GOT3 (cell line): ENCODE data around the gene SLC22A23.

ENCODE experiments used
- DNase-seq: peaks from one replicate; lab custom pipeline; 2025; ENCODE audit warnings: mixed read lengths; lab: John Stamatoyannopoulos, UW

The SLC22A23 gene

DNA sequence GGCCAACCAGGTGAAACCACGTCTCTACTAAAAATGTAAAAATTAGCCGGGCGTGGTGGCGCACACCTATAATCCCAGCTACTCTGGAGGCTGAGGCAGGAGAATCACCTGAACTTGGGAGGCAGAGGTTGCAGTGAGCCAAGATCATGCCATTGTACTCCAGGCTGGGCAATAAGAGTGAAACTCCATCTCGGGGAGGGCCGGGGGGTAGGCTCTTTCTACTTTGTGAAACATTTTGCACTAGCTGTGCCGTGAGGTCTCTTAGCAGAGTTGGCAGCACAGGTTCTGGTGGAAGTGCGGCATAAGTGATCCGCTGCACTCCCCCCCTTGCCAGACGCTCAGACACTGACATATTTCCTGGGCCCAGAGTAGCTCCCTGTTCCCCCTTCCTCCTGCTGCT, 173.6 kb downstream of the SLC22A23 start:
- DNase-seq = no peak

DNA sequence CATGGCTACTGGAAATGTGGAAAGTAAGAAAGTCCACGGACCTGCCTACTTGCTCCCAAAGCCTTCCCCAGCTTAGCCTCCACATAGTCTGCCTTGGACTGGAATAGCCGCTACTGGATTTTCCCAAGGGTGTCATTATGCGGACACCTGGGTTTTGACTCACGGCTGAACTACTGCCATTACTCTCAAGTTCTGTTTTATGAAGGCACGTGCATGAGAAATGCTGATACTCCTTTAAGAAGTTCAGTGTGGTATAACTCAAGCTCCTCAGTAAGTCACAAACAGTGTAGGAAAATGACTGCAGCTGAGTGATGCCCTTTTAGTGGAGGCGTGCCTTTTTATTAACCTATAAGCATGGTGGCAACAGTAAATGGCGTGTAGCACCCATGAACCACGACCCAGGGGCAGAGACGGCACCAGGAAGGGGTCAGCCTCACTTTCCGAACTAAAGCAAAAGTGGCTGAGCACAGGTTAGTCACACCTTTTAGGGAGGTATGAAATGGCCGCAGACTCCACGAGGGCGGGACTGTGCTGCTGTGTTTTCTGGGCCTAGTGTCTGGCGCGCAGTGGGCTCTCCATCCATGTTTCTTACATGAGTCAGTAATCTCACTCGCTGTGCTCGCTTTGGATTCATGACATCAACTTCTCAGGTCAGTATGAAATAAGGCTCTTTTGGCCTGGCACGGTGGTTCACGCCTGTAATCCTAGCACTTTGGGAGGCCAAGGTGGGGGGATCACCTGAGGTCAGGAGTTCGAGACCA, 174.2 kb downstream of the SLC22A23 start:
- DNase-seq = no peak

DNA sequence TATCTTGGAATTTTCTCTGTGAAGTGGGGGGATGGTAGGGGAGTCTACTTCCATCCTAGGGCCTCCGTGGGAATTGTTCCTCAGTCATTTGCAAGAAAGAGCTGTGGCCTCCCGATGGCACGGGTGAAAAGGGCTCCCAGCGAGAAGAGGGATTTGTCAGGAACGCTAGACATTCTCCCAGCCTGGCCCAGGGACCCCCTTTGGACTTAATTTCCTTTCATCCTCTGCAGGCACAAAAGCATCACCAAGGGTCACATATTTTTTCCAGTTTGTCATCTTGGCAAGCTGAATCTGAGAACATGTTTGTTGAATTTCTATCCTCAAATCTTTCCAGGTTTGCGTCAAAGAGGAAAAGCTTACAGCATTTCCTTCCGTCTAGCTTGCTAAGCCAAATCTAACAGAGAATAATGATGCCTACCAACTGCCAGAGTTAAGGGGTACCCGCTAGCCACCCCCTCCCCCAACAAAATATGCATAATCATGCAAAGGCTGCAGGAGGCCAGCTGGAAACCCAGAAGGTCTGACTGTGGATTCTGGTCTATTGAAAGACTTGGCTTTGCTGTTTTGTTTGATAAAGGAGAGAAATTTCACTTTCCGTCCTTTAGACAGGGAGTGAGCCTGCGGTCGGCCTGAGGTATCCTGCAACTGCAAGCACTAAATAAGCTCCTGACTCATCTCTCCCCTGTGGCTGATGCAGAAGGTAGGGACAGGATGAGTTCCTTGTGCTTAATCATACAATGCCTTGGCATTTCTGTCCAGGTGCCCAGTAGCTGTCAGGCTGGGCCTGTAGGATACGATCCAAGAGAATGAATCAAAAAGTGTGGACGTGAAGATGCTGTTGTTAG, 175.0 kb downstream of the SLC22A23 start:
- peak; percentile 13 for DNase-seq

DNA sequence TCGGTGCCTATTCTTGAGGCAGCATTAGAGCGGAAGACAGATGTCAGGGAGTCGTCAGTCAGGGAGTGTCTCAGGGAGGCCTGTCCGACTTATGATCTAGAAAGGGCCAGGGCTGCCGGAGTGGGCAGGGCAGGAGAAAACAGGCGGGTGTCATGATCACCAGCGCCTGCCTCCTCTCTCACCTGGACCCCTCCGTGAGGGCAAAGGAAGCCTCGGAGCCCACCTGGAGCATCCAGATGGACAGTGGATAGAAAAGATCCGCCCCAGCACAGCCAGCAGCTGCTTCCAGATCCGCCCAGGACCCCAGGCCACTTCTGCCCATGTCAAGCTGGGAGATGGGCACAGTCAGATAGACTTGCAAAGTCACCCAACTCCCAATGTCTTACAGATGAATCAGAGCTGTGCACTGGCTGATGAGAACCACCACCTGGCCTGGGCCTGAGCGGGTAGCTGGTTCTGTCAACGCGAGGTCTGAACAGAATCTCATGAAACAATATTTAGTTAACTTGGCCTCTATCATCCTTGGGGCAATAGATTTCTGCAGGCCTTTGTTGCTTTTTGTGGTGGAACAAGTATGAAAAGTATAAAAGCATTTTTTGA, 175.9 kb downstream of the SLC22A23 start:
- no peak for DNase-seq

DNA sequence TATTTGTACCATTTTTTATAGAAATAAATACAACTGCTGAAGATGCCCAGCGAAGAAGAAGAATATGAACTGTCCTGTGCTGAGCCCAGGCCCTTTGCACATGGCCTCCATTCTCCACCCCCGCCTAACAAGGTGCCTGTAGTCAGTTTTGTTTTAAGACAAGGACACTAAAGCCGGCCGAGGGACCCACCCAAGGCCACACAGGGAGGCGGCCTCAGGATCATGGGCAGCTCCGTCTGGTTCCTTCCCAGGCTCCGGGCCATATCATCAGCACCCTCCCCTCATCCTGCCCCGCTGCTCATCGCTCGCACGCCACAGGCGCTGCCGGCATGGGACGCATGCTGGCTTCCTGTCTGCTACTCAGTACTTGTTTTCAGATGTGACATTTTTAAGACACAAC, 176.8 kb downstream of the SLC22A23 start:
- no peak for DNase-seq

DNA sequence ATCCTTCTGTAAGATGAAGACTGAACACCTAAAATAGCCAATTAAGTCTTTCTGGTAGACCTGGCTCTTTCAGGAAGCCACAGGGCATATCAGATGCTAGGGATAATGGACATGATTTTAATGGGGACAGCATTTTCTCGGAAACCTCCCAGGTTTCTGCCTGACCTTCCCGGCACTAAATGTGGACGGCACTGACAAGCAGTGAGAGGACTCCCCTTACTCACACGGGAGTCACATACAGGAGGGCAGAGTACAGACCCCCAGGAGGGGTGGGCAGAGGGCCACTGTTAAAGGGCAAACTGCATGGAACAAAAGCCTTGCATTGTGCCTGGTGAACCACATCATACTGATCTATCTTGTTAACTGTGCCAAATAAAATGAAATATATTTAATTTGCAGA, 178.2 kb downstream of the SLC22A23 start:
- DNase-seq = no peak

DNA sequence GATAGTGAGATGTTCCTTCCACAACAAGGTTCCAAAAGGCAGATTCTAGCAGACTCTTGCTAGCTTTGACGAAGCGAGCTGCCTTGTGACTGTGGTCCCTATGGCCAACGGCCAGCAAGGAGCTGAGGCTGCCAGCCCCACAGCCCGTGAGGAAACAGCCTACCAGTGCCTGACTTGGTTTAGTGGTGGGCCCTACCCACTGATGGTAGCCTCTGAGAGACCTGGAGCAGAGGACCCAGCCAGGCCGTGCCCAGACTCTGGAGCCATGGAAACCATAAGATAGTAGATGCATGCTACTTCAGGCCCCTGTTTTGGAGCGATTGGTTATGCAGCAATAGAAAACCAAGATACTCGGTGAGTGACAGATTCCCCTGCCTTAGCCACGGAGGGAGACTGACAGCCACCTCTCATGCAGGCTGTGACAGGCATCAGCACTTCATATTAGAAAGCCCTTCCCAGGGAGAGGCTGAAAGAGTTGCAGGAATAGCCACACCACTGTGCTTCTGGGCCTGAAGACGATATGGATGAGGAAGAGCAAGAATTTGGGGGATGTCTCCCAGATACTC, 178.9 kb downstream of the SLC22A23 start:
- no peak for DNase-seq

DNA sequence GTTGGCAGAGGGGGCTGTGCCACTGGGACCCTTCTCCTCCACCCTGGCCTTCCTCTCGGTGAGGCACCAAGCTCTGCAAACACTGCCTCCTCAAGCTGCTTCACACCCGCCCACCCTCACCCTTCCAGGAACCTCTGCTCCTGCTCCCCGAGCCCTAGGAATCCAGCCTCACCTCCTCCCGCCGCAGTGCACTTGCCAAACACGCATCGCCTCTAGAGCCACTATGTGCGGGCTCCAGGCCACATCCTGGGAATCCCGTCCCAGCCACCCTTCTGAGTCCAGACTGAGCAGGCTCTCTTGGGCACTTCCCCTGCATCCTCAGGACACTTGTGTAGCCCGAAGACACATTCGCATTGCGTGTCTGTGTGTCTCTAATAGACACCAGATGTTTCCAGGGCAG, 179.6 kb downstream of the SLC22A23 start:
- DNase-seq = no peak

DNA sequence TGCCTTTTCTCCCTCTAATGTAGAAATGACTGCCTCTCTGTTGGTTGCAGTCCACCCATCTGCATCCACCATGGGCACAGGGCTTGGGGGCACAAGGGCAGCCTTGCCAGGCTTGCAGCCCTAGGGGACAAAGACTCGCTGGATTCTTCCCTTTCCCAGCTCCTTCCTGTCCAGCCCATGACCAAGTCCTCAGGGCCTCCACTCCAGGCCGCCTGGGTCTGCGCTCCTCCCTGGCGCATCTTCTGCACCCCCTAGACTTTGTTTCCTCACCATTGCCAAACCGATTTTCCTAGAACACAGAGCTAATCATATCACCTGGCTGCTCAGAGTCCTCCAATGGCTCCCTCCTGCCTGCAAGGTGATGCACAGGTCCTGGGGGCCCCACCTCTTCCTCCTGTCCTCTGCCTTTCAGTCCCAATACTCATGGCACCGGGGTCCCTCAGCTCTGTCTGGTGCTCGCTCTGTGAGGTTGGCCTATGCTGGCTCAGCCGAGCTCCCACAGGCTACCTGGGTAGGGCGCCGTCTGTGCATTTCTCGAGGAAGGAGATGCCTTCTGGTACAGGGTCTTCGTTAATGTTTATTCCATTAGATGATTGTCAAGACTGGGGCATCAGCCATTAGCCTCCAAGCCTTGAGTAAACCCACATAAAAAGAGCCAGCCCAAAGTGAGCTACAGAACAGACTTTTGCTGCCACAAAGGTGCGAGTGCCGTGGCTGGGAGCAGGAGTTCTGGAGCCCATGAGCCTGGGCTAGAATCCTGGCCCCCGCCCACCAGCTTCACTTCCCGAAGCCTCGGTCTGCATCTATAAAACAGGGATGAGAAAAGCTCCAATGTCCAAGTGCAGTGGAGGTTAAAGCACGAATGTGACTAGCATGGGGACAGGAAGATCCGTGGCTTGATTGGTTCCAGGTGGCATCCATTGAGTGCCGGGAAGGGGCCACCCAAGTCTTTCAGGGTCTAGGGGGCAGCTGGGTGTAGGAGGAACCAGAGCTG, 180.4 kb downstream of the SLC22A23 start:
- no peak for DNase-seq

DNA sequence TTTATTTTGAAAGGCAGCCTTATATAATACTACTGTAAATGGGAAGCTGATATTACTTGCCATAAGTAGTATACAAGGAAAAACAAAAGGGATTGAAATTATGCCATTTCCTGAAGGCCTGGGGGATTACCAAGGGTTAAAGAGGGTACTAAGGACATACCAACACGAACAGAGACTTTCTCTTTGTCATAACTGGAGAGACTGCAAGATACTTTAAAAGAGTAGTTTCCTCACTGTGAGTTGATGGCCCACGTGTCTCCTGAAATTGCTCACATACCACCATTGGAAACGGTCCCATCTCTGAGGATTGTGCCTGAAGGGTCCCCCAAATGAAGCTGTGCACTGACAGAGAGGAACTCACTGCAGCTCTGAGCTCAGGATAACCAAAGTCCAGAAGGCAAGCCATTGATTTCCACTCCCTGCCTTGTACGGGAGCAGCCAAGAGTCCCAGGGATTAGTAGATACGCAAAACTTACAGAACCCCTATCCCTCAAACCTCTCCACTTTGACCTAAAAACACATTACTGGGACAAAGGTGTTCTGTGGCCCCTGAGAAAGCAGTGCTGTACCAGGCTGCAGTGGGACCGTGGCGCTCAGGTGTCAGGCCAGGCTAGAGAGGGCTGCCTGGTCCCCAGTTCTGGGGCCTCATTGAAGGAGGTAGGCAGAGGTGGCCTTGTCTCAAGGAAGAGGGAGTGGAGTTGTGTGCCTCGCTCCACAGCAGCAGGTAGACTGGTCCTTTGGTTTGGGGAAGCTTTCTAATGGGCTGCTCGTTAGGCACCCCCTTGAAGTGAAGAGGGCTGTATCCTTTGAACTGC, 182.9 kb downstream of the SLC22A23 start:
- no peak for DNase-seq

DNA sequence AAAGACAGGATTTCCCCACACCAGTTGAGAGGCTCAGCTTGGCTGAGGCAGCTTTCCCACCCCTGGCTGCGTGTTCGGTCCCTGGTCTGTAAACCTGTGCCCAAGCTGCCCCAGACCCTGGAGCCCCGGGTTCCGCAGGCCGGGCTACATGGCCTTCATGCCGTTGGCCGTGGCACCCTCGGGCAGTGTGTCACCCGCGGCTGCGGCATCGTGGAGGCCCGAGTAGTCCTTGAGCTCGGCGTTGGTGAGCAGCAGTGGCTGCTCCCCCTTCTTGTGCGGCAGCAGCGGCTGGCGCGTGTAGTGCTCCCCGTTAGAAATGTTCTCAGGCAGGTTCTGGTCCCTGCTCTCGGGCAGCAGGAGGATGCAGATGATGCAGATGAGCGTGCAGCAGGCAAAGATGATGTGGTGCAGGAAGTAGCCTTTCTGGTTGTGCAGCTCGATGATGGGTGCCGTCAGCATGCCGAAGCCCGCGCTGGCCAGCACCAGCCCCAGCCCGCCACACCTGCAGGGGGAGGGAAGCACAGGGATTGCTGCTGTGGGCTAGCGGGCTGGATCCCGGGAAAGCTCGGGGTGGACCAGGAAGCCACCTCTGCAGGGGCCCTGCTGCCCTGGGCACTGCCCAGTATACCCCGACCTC, 183.8 kb downstream of the SLC22A23 start:
- no peak for DNase-seq

DNA sequence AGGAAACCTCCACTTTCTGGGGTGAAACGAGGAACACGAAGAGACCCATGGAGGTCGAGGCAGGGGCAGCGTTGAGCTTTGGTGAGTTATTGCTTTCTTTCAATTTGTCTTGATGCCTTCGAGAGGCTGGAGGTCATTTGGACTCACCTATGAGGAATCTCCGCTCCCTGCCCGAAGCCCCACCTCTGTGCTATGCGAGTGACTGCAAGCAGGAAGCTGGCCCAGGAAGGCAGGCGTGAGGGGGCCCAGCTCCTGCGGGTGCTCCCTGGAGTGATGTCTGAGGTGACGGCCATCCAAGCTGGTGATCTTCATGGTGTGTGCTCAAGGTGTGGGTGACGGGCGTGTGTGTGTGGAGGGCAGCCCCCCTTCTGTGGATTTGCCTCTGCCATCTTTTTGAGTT, 185.1 kb downstream of the SLC22A23 start:
- no peak for DNase-seq

DNA sequence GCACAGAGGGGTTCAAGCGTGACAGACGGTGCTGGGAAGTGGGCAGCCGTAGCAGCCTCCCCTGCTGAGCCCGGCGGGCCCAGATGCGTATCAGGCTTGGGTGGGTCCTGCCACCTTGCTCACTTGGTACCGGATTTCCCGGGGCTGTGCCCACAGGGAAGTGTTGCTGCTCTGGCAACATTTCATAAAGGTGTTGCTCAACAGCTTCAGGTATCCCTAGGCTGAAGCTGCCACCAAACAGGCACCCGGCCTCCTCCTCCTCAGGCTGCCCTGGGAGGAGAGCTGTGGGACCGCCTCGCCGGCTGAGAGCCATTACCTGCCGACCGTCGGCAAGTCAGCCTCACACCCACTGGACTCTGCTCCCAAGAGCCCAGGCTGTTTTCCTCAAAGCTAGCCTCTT, 186.6 kb downstream of the SLC22A23 start:
- no peak for DNase-seq

DNA sequence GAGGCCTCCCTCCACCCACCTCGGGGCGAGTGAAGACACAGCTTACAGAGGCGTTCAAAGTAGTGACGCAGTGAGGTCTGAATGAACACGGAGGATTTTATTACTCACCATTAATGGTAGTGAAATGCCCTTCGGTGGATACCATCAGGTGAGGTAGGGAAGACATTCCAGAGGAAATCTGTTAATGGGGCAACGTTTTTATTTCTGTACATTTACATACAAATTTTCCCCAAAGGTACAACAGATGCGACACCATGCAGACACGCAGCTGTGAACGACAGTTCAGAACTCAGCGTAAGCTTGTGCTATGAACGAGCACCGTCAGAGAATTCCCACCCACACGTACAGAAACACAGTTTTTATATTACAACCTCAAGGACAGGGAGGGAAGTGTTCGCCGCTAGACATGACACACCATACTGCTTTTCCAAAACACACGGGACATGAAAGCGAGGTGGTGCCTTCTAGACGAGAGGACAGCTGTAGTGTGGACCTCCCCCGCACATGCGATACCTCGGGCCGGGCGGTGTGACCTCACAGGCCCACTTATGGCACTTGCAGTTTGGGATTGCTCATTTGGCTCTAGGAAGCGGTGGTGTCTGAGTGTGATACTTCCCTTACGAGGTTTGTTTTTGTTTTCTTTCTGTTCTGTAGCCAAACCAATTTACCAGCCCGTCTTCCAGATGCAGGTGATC, 187.4 kb downstream of the SLC22A23 start:
- no peak for DNase-seq

DNA sequence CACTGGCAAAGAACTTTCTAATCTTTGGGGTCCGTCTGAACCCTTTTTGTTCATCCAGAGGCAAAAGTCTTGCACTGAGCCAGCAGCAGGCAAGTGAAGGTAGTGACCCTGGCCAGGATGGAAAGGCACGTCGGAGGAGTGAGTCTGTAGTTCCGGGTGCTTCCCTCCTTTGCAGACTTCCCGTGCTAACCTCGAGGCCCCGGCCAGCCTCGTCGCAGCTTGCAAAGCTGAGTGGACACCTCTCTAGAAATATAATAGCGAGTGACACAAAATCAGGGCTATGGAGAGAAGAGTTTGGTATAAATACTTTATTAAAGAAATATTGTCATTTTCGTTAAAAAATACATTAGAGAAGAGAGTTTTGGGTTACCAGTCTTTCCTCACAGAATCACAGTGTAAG, 188.2 kb downstream of the SLC22A23 start:
- DNase-seq = no peak

DNA sequence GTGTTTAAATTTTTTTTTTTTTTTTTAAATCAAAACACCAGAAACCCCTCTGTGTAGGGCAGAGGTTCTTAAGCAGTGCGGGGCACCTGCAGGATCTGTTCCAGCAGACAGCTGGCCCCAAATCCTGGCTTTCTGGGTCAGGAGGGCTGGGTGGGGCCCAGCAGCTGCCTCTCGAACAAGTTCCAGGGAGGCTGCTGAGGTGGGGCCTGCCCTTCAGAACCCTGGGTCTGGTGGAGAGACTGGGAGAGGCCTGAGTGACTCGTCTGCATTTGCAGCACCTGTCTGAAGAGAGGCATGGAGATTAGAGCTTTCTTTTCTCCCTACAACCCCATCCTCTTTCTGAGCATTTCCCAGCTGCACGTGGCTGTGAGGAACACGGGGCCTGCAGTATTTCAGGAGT, 189.7 kb downstream of the SLC22A23 start:
- no peak for DNase-seq

DNA sequence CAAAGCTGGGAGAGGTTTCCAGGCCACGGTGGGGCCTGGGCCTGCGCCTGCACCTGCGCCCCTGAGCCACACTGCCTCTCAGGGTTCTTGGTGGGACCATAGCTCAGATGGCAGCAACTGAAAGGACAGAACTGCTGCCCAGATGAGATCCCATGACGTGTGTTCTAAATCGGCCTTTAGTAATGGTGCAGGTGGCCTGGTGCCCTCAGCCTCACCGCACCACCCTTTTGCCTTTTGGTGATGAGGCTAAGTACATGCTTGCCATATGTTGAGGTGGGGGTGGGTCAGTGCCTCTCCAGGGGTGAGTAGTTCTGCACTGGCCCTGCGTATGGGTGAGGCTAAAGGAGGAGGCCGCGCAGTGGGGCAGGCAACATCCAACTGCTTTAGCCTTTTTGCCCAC, 190.7 kb downstream of the SLC22A23 start:
- DNase-seq = no peak

DNA sequence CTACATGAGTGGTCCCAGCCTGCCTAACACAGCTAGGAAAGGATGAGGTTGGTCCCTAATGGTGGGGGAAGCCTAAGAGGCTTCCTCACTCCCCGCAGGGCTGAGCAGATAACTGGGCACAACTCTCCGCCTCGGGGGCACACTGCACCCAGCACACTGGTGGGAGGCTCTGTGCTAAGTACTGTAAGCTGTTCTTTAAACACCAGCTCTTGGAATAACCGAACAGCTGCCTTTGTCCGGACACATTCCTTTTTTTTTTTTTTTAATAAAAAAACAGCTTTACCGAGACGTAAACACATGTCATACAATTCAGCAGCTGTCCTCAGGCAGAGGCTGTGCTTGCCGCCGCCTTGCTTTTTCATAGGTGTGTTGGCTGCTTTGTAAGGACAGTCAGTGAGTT, 191.2 kb downstream of the SLC22A23 start:
- no peak for DNase-seq

DNA sequence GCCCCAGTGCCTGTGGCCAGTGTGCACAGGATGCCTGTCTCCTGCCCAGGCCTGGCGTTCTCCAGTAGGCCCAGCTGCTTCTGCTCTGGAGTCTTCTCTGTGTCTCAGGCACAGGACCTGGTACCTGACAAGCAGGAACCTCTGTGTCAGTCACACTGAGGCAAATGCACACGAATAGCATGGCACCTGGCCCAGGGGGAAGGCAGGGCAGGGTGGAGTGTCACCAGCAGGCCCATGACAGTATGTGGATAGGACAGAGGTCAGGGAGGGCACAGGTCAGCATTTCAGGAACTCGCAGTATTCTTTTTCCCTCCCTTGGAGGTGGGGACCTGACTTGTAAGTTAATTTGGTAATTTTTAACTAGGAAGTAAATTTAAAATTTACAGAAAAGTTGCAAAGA, 192.5 kb downstream of the SLC22A23 start:
- DNase-seq = no peak
